HG03097 (cell line): ENCODE data around the gene CROCC.

ENCODE experiments used
- ATAC-seq: cut with Tn5 transposase; IDR thresholded peaks from one replicate; pipeline ENCODE4 v1.9.1; 2021; ENCODE audit not compliant: unreplicated experiment, low FRiP score

CROCC gene

DNA sequence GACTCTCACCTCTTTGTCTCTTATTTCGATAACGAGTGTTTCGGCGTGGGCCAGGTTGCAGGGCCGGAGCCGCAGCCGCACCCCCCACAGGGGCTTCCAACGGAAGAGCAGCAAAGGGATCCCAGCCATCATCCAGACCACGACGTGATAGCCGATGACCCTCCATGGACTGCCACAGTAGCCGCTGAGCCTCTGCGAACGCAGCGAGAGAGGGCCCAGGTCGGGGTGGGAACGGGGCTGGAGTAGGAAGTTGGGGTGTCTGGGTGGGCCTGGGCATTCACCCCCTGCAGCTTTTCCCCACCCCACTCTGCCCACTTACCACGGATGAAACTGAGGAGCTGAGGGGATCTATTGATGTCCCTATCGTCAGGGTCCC lies 83.6 kb downstream of the CROCC start:
- no peak for ATAC-seq

DNA sequence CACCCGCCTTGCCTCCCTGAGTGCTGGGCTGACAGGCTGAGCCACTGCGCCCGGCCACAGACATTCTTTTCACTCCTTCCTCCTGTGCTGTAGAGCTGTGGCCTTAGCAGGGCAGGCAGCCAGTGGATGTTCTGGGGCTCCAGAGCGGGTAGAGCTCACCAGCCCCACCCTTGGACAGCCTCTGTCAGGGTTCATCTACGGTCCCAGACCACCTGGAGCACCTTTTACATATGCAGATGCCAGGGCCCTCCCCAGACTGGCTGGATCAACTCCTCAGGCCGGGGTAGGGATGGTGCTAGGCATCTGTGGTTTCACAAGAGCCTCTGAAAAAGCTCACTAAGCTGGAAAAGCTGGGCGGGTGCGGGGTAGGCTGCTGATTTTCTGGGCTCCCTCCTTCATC lies 85.4 kb downstream of the CROCC start:
- ATAC-seq, result no peak

DNA sequence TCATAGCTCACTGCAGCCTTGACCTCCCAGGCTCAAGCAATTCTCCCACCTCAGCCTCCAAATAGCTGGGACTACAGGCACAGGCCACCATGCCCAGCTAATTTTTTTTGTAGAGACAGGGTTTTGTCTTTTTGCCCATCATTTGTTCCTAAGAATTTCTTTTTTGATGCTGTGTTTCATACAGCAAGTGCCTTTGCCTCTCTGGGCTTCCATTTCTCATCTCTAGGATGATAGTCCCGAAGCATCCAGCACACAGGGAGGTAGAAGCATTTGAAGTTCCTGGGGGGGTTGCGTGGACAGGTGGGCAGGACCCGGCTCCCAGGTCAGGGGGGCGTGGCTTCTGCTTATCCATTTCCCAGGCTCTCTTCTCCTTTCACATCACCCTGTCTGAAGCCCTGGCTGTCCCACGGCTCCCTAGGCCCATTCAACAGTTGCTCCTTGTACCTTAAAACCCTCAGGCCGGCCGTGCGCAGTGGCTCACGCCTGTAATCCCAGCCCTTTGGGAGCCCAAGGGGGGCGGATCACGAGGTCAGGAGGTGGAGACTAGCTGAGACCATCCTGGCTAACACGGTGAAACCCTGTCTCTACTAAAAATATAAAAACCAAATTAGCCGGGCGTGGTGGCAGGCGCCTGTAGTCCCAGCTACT lies 86.6 kb downstream of the CROCC start:
- ATAC-seq, result no peak

DNA sequence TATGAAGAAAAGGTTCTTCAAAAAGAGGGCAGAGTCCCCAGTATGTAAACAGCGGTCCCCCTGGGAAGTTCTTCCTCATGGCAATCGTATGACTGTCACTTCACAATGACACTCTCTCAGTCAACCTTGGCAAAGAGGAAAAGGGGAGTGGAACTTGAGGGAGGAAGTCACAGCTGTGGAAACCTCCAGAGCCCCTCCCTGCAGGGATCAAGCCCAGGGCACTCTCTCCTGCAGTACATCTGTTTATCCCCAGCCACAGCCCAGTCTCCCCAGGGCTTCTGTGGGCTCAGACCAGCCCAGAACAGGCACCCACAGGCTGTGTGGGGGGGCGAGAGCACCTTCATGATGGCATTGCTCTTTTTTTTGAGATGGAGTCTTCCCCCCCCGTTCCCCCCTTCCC lies 88.0 kb downstream of the CROCC start:
- ATAC-seq, result no peak

DNA sequence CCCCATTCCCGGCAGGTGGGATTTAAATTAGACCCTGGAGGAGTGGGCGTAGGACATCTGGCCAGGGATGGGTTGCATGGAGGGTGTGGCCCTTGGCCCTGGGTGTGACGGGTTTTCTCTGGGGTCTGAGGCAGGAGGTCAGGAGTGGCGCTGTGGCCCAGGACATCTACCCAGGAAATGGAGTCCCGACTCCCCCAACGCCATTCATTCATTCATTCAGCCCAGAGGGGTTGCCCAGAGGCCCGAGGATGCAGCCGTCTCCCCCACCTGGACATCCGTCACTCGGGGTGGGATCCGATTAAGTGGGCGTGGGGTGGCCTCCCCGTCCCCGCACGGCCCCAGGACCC lies 89.3 kb downstream of the CROCC start:
- ATAC-seq, result peak; percentile 4

DNA sequence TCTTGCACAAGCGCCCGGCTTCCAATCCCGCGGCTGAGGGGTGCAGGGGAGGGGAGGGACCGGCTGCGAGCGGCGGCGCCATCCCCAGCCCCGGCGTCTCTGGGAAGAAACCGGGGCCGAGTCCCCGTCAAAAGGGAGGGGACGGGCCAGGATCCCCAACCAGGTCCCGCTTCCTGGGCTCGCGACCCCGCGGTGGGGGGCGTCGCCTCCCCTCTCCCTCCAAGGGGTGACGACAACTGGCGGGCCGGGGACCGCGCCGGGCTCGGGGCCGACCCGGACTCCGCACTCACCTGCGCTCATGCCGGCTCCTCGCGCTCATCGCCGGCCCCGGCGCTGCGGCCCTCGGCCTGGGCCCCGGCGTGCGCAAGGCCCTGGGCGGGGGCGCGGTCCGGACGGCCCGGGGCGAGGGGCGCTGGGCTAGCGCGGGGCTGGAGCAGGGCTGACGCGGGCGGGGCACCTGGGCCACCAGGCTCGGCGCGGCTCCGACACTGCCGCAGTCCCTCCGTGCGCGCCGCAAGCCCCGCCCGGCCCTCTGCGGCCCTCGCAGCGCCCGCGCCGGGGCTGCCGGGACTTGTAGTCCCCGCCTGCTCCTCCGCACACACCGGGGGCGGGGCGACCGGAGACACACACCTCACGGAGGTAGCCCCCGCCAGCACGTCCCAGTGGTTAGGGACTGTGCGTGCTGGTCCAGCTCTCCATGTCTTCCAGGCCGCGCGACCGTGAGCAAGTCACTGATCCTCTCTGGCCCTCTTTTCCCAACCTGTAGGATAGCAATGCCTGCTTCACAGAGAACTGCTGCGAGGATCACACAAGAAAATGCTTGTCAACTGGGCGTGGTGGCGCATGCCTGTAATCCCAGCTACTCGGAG lies 89.9 kb downstream of the CROCC start, which contains the start of gene ATP13A2:
Gene ATP13A2 (minus strand): TSS at position 490 of the 869 bp plus-strand sequence. CDS start 190 bp downstream, at position 300.
- peak; percentile 87 for ATAC-seq

DNA sequence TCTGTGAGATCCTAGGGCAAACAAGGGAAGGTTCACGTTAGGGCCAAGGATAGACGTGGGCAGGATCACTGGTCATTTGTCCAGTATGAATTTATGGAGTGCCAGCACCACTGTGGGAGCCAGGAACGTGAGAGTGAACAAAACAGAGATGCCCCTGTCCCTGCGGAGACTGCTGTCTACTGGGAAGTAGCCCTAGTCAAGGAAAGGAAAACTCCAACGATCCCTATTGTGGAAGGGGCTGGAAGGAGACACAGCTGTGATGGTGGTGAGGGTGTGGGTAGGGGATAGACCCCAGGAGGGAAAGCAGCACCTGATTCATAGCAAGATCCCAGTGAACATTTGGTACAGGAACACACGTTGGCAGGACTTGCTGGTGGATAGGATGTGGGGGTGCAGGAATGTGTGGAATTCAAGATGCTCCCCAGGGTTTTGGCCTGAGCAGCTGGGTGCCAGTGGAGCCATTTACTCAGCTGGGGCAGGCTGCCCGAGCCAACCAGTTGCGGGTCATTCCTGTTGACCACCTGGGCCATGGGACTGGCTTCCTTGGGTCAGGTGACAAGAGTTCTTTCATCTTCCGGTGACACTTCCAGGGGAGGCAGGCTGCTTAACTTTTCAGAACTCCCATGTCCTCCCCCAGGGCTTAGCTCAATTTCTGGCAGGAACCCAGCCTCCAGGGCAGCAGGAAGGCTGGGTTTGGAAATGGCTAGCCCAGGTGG lies 91.2 kb downstream of the CROCC start:
- ATAC-seq, result no peak

DNA sequence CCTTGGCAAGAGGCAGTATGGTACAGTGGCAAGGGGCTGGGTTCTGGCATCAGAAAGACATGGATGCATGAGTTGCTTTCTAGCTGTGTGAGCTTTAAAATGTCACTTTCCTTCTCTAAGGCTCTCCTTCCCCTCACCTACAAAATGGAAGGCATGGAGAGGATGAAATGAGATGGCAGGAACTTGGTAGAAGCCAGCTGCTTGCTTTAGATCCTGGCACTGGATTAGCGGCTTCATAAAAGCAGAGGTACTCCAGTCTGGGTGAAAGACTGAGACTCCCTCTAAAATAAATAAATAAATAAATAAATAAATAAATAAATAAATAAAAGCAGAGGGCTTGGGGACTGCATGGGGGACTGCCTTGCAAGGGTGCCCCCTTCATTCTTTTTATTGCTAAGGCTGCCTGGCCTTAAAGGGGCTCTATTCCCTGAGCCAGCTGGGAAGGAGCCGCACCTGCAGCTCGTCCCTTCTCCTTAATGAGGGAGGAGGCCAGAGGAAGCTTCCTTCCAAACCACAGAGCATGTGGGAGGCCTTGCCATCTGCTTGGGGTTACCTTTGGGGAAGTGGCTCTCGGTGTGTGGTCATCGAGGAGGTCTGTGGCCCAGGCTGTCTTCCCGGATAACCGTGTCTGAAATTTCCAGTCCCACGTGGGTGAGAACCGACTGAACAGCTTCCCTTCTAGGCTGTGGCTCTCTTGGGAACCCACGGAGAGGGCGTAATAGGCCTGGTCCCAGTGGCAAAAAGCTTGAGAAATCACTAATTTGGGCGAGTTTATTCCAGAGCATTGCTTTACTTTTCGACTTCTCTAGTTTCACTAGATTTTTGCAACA lies 92.0 kb downstream of the CROCC start:
- ATAC-seq, result no peak

DNA sequence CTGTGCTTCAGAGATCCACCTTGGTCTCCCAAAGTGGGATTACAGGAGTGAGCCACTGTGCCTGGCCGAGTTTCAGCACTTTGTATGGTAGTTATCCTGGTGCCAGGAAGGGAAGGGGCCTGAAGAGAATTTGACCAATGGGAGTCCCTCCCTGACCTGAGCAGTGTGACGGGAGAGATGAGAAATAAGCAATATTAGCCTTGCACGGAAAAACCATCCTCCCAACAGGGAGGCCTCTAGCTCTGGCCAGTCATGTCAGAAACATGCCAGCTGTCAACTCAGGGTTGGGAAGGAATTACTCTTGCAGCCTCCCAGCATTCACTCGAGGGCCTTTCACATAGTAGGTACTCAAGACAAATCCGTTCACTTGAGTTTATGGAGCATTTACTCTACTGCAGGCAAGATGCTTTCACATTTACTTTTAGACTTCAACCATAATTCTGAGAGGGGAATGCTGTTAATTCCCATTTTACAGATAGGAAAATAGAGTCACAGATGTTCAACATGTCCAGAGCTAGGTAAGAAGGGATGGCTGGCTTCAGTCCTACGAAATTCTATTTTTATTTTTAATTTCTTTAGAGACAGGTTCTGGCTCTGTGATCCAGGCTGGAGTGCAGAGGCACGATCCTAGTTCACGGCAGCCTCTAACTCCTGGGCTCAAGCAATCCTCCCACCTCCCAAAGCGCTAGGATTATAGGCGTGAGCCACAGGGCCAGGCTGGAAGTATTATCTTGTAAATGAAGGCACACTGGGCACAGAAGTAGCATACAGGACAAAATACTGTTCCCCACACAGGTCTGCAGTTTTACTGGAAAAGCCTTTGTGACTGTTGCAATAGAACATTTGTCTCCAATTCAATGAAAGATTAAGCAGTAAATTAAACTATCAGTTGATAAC lies 93.2 kb downstream of the CROCC start:
- no peak for ATAC-seq

DNA sequence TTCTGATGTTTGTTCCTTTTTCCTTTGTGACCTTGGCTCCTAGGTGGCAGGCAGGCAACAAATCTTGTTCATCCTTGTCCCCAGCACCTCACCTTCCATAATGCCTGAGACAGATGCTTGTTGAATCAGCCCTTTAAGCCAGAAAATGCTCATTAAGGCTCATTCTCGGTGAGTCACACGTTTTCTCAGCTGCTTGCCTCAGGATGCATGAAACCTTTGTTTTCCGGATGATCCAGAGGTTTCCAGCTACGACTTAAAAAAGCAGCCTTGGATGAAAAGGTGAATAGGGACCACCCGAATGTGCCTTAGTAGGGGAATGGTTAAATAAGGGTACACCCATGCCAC lies 94.6 kb downstream of the CROCC start:
- ATAC-seq, result no peak

DNA sequence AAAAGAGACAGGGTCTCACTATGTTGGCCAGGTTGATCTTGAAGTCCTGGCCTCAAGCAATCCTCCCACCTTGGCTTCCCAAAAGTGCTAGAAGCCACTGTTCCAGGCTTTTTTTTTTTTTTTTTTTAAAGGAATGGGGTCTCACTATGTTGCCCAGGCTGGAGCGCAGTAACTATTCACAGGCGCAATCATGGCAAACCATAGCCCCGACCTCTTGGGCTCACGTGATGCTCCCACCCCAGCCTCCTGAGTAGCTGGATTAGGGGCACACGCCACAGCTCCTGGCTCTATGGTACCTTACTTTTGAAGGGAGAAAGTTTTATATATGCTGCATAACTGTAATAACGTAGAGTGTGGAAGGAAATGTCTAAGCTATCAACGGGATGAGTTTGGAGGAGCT lies 95.7 kb downstream of the CROCC start:
- no peak for ATAC-seq

DNA sequence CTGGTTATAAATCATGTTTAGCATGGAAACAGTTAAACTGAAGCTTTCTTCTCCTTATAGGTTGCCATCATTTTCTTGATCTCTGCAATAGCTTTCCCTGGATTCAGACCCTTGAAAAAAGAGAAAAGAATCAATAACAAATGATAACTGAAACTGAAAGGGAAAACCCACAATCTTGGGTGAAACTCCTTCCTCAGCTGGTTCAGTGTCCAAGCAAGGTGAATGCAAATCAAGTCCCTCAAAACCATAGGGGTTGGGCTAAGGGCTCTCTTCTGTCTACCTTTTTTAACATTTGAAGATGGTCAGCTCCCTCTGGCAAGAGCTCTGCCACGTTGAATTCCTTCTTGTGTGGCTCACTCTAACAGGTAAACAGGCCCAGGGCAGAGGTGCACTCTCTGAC lies 97.1 kb downstream of the CROCC start:
- ATAC-seq, result no peak

DNA sequence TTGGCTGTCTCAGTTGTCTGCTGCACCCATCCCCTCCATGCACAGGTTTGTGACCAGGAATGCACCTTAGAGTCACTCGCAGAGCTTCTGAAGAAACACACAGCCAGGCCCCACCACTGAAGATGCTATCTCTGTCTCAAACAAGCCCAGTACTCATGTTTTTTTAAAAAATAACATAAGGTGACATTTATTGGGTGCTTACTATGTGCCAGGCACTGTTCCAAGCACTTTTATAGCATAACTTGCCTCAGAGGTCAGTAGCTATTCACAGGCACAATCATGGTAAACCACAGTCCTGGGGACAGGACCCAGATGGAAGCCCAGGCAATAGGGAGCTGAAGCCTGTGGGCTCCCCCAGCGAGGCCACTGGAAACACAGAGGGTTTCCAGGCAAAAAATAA lies 98.8 kb downstream of the CROCC start:
- ATAC-seq, result no peak

DNA sequence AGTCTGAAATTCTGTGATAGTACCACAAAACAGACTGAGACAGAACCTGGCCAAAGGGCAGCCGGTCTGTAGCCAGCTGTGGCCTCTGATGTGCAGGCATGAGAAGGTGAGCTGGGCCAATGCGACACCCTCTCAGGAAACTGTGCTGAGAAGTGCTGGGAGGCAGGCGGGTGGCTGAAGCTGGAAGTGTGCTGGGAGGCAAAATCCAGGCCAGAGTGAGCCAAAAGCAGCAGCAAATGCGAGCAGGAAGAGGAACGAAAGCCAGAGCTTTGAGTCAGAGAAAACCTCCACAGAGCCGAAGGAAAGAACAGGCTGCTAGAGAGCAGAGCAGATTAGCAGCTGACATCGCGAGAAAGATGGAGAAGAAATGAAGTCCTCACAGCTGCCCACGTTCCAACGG lies 100.2 kb downstream of the CROCC start:
- no peak for ATAC-seq
